ENCODE results near the gene CRIM1.

Gene CRIM1

DNA sequence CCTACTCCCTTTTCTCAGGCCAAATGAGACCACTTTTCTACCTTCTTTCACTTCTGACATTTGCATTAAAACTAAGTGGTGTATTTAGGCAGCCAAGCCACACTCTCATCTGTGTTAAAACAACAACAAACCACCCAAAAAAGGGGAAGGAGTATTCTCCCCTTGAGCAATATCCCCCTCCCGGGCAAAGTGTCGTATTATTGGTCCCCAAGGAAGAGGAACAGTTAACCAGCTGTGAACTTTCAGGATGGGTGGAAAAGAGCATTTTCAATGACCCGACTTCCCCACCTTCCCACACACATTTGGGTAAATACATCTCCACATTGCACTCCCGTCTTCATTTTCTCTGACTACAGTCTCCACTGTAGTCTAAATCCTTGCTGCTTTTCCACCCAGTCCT lies 198.1 kb downstream of the CRIM1 start:
- DNase-seq (ENCODE audit: low read depth in 2 of 2) = no peak

DNA sequence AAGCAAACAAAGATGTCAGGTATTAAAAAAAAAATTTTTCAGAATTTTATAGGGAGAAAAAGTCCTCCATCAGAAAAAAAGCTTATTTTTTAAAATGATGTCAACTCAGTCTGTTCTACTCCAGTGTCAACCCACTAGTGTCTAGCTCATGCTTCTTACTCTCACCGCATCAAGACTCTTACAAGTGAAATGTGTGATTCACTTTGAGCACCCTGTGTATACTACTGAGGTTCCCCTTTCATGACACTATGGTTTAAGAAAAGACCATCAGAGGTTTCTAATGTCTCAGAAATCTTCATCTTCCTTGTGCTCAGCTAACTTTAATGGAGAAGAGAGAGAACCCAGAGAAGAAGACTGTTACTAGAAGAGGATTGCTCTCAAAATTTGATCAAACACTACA lies 199.0 kb downstream of the CRIM1 start:
- no peak for DNase-seq (ENCODE audit: low read depth in 2 of 2)

DNA sequence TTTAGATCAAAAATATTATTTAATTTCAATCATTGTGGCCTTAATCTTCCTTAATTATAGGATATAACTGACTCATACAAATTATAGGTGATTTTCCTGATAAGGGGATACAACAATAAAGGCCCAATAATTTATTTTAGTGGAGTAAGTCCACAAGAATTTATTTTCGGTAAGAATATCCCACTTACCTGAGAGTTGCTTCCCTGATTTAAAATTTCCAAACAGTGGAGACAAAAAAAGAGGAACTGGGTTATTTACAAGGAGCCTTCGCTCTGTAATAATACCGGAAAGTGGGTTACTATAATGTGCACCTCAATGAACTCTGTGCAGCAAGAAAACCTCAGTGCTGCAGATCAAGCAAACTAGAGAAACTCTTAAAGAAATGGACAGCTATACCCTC lies 200.2 kb downstream of the CRIM1 start:
- no peak for DNase-seq (ENCODE audit: low read depth in 2 of 2)

DNA sequence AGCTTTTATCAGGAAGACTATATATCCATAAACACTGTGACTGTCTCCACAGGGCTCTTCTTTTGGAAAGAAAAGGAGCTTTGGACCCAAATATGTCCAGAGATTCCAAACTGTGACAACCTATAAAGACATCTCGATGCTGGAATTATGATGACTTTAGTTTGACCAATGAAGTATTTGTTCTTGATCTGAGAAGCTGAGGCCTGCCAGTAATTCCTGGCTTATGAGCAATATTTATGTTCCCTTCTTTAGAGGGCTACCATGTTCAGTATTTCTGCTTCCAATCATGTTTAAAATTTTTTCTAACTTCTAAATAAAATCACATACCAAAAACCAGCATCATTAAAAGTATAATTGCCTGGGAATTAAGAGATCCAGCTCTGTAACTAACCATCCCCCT lies 201.3 kb downstream of the CRIM1 start:
- DNase-seq (ENCODE audit: low read depth in 2 of 2) = no peak

DNA sequence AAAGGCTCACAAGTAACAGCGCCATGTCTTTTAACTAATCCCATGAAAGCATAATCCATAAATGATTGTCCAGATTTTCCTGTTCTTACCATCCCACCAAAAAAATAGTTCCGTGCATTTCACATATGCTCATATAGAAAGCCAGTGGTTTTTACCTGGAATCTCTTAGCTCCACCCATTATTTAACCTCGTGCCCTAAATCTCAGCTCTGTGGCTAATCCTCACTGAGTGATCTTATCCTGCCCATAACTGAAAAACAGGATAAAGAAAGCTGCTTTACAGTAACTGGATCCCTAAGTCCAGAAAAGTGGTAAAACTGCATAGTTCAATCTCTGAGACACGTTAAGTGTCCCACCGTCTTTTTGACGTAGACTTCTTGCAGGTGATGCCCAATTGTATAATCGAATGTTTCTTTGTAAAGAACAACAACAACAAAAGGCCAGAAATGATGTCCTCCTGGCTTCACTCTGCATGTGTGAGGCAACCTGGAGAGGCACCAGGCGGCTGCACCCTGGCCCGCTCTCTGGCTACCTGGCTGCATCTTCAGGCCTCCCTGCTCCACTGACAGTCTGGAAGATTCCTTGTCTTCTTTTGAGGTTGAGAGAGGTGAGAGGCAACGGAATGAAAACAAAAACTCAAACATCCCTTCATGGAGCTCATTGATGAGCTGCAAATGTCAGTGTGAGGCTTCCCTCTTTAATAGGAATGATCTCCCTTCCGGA lies 203.8 kb downstream of the CRIM1 start:
- DNase-seq (ENCODE audit: low read depth in 2 of 2) = no peak

DNA sequence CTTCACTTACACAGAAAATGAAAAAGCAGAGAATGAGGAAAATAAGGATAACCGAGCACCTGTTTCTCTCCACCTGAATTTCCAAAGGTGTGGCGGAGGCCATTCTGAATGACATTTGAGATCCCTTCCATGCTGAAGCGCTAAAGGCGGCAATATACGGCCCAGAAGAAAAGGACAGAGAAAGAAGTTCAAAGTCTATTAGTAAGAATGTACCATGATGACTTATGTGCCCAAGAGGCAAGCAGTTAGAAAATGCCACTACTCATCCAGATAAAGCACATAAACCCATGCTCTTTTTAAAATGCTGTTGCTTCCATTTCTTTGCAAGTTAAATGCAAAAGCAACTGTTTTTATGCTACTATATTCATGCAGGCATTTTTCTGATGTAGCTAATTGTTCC lies 205.1 kb downstream of the CRIM1 start:
- no peak for DNase-seq (ENCODE audit: low read depth in 2 of 2)

DNA sequence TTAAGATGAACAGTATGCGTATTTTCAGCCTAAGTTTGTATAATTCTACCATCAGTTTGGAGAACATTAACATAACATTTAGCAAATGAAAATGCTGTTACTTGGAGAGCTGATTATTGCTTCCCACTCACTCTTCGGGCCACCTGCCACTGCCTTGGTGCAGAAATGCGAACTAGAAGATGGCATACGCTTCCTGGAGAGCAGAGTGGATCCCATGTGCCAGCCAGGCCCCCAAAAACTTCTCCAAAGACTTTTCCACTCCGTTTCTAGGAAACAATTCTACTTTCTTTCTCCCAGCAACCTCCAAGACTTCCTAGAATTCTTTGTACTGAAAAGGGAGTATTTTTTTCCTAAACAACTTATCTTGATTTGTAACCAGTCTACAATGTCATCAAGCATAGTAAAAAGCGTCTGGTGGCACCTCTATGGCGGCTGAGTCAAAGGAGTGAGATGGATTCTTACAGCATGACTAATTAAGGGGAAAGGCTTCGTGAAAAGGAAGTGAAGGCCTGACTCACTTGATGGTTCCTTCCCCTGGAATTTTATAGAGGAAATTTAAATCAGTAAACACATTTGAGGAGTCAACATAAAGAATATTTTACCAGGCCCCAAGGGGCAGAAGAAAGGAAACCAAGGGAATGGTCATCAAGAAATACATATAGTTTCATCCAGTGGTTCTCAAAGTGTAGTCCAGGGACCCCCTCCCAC lies 205.8 kb downstream of the CRIM1 start:
- DNase-seq (ENCODE audit: low read depth in 2 of 2) = no peak

DNA sequence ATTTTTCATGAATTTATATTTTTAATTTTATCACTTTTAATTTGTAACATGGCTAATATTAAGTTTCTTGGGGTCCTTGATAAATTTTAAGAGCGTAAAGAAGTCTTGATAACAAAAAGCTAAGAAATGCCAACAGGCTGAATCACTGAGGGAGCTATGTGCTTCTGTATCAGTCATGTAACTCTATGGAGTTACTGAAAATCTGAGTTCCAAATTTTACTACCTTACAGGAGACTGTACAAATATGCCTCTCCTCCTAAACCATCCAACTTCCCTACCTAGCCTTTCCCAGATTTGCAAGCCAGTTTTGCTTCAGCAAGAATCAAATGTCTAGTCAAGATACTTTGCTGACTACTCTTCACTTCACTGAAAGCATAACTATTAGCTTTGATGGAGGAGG lies 206.7 kb downstream of the CRIM1 start:
- DNase-seq (ENCODE audit: low read depth in 2 of 2) = no peak

DNA sequence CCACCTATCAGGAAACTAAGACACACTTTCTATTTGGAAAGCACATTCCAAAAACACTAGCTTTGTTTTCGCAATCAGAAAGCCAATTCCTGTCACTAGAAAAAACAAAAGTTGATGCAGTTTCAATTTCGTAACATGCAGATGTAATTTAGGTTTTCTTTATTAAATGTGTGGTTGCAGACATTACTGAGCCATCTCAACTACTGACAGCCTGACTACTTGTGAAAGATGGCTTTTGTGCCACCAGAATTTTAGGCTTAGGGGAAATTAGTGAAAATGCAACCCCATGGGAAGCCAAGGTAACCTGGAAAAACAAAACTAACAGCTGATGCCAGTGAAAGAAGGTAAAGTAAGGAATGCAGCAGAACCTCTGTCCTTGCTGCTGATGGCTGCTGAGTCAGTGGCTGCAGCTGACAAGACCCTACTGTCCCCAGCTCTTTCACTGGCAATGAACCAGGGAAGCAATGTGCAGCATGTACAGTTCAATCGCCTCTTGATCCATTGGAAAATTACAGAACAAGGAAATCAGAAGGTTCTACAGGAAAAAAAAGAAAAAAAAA lies 207.5 kb downstream of the CRIM1 start:
- no peak for DNase-seq (ENCODE audit: low read depth in 2 of 2)

DNA sequence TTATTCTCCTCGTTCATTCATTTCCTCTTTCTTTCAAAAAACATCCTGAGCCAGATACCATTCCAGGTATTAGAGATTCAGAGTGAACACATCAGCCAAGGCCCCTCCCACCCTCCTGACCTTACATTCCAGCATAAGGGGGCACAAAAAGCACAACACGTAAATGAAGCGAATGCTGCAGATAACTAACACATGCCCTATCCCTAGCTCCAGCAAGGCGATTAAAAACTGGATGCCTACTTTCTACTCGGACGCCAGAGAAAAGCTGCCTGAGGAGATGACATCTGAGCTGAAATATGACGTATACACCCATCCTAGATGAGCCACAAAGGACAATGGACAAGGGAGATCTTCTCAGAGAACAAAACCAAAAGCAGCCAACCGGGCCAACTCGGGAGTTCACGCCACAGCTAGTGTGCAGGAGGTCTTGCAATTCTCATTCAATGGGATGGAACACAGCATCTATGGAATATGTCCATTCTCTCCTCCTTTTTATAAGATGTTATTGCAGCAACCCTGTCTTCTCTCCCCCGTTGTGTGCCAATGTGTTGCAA lies 208.9 kb downstream of the CRIM1 start:
- no peak for DNase-seq (ENCODE audit: low read depth in 2 of 2)

DNA sequence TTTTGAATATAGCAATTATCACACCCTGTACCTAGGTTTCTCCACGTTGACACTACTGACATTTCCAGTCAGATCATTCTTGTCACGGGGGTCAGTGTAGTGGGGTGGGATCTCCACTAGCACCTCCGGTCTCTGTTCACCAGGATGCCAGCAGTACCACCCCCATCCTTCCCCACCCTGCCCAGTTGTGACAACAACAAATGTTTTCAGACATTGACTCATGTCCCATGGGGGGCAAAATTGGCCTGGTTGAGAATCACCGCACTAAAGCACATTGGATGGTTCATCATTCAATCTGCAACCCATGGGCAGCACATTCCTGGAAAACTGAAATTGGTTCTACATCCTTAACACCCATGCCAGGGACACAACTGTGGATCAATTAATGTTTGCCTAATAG lies 210.1 kb downstream of the CRIM1 start:
- DNase-seq (ENCODE audit: low read depth in 2 of 2) = no peak

DNA sequence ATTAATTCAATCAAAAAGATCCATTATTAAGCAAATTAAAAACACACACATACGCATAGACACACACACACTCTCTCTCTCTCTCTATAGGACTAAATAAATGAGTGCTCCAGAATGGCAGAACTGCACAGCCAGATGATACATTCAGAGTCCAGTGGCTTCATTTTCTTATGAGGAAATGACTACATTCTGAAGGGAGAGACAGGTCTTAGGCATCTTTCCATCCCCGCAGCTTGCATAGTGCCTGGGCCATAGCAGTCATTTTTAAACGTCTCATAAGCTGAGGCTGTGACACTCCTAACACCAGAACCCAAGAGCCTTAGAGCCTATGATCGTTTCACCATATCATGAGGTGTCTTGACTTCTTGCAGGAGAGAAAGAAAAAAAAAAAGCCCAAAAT lies 211.3 kb downstream of the CRIM1 start:
- DNase-seq (ENCODE audit: low read depth in 2 of 2) = no peak

DNA sequence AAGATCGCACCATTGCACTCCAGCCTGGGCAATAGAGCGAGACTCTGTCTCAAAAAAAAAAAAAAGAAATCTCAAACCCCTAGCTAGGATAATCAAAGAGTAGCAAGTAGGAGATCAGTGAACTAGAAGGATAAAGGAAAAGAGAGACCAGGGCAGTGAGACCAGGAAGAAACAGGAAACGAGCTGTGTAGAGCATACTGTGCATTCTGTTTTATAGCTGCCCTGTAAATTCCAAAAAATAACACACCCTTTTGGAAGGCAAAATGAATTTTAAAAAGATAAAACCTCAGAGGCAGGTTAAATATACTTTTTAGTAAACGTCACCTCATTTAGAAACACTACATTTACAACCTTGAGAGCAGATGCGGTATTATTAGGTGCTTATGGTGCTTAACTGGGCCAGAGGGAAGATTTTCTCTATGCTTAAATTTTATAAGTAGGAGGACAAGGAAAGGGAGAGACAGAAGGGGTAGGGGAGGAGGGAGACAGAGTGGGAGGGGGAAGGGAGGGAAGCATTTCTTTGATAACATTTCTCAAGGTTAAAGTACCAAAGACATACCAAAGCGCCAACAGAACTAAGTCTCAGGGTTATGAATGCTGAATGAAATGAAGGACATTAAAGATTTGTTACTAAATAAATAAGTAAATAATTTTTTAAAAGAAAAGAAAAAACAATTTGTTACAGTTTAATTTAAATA lies 212.3 kb downstream of the CRIM1 start:
- DNase-seq (ENCODE audit: low read depth in 2 of 2) = no peak

DNA sequence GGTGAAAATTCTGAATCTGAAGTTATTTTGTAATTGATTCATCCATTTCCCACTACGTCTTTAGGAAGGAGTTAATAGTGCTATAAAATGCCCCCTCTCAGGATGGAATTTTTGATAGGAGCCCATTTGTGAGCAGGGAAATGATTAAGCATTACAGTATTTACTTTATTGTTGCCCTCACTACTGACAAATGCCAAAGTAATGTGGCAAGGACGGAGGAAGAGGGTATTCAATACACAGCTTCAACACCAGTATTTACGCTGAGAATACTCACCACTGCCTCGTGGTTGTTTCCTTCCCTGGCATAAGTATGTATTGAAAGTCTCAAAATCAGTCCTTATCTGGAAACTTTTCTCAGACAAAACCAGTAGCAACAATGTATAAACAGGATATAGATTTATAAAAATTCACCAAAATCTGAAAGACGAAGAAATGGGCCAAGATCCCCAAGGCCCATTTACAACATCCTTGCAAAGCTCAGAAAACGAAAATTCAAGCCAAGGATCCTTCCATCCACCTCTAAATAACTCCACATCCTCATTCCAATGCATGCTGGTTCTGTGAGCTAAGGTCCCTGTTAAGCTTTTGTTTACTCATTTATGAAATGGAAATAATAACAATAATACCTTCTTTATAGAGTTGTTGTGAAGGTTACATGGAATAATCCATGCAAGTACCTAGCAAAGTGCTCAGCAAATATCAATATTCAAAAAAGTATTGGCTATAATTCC lies 213.1 kb downstream of the CRIM1 start:
- DNase-seq (ENCODE audit: low read depth in 2 of 2) = no peak

DNA sequence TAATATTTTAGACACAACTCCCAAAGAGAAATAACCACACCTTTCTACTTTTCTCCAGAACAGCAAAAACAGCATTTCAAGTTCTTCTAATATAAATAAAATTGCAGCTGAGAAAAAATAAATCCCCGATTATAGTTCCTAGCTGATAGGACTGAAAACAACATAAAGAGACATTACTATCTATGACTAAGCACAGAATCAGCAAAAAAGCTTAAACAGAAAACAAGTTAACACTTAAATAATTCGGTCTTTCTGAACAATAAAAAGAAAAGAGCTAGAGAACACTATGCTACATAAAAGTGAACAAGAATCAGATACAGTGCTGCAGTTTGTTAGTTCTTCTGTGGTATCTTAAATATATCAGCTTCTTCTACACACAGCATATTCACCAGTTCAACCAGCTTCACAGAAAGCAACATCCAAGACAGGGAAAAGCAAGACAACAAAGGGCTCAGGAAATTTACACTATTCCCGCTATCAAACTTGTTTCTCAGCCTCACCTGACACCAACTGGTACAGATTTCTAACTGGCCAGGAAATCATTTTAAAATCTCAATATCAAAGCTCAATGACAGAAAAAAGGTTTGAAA lies 213.8 kb downstream of the CRIM1 start:
- no peak for DNase-seq (ENCODE audit: low read depth in 2 of 2)

DNA sequence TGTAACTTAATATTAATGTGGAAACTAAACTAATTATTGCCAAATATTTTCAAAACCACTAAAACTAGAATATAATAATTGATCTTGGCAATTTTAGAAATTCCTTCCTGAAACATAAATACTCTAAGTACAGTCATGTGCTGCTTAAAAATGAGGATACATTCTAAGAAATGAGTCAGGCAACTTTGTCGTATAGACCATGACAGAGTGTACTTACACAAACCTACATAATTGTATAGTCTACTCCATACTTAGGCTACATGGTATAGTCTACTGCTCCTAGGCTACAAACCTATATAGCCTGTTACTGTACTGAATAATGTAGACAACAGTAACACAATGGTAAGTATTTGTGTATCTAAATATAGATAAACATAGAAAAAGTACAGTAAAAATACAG lies 214.8 kb downstream of the CRIM1 start:
- no peak for DNase-seq (ENCODE audit: low read depth in 2 of 2)

DNA sequence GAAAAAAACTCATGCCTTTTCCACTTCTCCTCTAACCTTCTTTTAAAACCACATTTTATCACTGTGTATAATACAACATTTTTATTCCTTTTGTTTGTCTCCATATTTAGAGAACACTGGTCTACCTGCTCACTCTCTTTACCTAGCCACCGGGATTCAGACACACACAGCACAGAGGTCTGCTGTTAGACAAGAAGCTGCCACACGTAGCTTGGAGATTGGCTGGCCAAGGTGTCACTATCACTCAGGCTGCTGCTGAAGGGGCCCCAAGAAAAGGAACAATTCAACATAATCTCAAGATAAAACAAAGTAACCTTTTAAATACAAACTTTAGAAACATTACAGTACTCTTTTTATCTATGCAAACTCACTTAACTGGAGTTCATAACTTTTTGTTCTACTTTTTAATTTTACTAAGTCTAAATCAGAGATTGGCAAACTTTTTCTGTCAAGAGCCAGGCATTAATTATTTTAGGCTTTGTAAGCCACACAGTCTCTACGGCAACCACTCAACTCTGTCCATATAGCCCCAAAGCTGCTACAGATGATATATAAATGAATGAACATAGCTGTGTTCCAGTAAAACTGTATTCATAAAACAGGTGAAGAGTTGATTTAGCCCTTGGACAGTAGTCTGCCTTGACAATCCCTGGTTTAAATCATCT lies 216.6 kb downstream of the CRIM1 start:
- DNase-seq (ENCODE audit: low read depth in 2 of 2) = no peak

DNA sequence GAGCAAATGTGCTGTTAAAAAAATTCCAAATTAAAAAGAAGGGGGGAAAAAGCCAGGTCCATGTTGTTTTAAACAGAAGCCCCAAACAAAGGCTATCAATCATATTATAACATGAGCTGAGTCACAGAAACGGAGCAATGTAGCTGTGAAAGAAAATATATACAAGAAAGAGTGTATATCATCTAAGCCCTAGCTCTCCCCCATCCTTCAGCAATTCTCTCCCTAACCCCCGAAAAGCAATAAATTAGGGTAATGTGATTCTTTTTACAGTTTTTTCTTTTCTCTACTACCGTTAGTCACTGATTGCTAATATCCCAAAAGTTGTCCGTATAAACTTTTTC lies 217.1 kb downstream of the CRIM1 start:
- DNase-seq (ENCODE audit: low read depth in 2 of 2) = no peak

DNA sequence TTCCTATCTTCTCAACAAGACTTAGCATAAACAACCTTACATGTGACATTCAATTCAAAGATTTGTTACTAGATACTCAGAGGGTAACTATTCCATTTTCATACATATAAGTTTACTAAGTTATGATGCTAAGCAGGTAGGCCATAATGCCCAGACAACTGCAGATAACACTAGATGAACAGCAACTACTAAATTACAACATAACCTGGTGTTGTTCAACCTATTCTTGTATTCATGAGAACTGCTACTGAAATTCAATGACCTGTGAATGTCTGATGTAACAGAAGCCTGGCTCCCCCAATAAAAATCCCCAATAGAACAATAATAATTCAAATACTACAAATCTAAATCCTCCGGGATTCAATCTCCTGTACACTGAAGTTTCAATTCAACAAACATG lies 217.6 kb downstream of the CRIM1 start:
- no peak for DNase-seq (ENCODE audit: low read depth in 2 of 2)

DNA sequence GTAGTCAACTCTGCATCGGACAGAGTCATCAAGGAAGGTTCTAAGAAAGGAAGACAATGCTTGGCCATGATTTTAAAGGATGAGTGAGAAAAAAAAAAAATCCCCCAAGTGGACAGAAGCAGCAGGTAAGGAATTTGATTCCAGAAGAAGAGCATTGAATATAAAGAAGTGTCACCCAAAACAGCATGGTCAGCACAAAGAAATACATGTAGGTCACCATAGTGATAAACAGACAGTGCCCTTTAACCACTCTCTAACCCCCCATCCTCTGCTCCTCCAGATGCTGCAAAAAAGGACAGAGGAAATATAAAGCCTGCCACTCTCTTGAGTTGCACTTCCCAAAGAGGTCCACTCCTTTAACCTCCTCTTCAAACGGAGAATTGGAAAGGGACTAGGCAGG lies 219.0 kb downstream of the CRIM1 start:
- no peak for DNase-seq (ENCODE audit: low read depth in 2 of 2)

DNA sequence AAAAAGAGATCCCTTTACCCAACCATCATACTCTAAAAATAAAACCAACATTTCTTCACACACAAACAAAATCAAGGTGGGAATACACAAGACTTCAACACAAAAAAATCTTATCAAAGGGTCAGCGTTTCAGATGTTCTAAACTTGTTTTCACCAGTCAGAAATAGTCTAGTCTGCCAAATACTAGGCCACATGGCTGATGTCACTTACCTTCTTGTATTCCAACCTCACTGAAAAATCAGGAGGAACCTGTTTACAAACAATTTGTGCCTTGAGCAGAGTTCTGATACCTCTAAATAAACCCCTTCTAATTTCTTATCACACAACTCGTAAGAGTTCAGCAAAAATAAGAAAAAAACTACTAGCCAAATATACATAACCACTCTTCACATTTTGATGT lies 222.3 kb downstream of the CRIM1 start:
- DNase-seq (ENCODE audit: low read depth in 2 of 2) = no peak

All from stimulated activated CD8-positive, alpha-beta memory T cell treated with anti-CD3 and anti-CD28 coated beads, Interleukin-7, amount 100 ng/mL, for 4 hours (primary cell).